GM23248 (cell line): ENCODE measurements around the gene TRAPPC3L. TPM values are rescaled to one million over a fixed set of nuclear protein-coding genes. Genes with fewer than 3 reads are reported as not detected.
"Not testable (repeated sequence)": the region's sequence is repeated elsewhere in the genome, so short reads cannot be mapped to it uniquely, and the experiment has no call there.

ENCODE experiments used
- DNase-seq: peaks from one replicate; pipeline ENCODE4 v3.0.0-alpha.2; 2015
- H2AFZ ChIP-seq: fragments of 200-600 bp; sonication (generic); 2 replicates; pipeline ENCODE4 v1.6.1; 2016; ENCODE audit warnings: antibody characterized with exemption
- H3F3A ChIP-seq: fragments of 200-600 bp; sonication (generic); 2 replicates; pipeline ENCODE4 v1.6.1; 2016; ENCODE audit warnings: mild to moderate bottlenecking, antibody characterized with exemption, mixed run types; ENCODE audit not compliant: insufficient read depth
- H3K27ac ChIP-seq: fragments of 200-600 bp; sonication (generic); 2 replicates; pipeline ENCODE4 v1.5.1; 2016; ENCODE audit warnings: mild to moderate bottlenecking
- H3K27me3 ChIP-seq: fragments of 200-600 bp; sonication (generic); replicated peaks from 2 replicates; pipeline ENCODE4 v1.6.1; 2016; ENCODE audit warnings: mild to moderate bottlenecking; ENCODE audit not compliant: insufficient read depth
- H3K36me3 ChIP-seq: fragments of 200-600 bp; sonication (generic); 2 replicates; pipeline ENCODE4 v1.6.1; 2016; ENCODE audit warnings: low read depth, mild to moderate bottlenecking
- H3K4me1 ChIP-seq: fragments of 200-600 bp; sonication (generic); 2 replicates; pipeline ENCODE4 v1.6.1; 2016; ENCODE audit warnings: mild to moderate bottlenecking; ENCODE audit not compliant: insufficient read depth
- H3K4me2 ChIP-seq: fragments of 200-600 bp; sonication (generic); one replicate; pipeline ENCODE4 v1.6.1; 2016; ENCODE audit warnings: mild to moderate bottlenecking; ENCODE audit not compliant: unreplicated experiment
- H3K4me3 ChIP-seq: fragments of 200-600 bp; sonication (generic); 2 replicates; pipeline ENCODE4 v1.5.1; 2016; ENCODE audit warnings: mild to moderate bottlenecking
- H3K79me2 ChIP-seq: fragments of 200-600 bp; sonication (generic); 2 replicates; pipeline ENCODE4 v1.6.1; 2016; ENCODE audit warnings: mild to moderate bottlenecking; ENCODE audit not compliant: insufficient read depth
- H3K9ac ChIP-seq: fragments of 200-600 bp; sonication (generic); 2 replicates; pipeline ENCODE4 v1.6.1; 2016; ENCODE audit warnings: mild to moderate bottlenecking
- H3K9me2 ChIP-seq: fragments of 200-600 bp; sonication (generic); 2 replicates; pipeline ENCODE4 v1.6.1; 2016; ENCODE audit warnings: mixed run types, mild to moderate bottlenecking, moderate library complexity; ENCODE audit not compliant: insufficient read depth
- H3K9me3 ChIP-seq: fragments of 200-600 bp; sonication (generic); one replicate; pipeline ENCODE4 v1.6.1; 2017; ENCODE audit warnings: low read depth
- H4K20me1 ChIP-seq: fragments of 200-600 bp; sonication (generic); 2 replicates; pipeline ENCODE4 v1.6.0; 2016; ENCODE audit not compliant: insufficient read depth
- EZH2 ChIP-seq: fragments of 200-600 bp; sonication (generic); IDR thresholded peaks from 2 replicates; pipeline ENCODE4 v1.6.1; 2018; ENCODE audit warnings: antibody characterized with exemption, mild to moderate bottlenecking; ENCODE audit not compliant: insufficient read depth, poor library complexity, severe bottlenecking
- EZH2phosphoT487 ChIP-seq: fragments of 200-600 bp; sonication (generic); IDR thresholded peaks from 2 replicates; pipeline ENCODE4 v1.6.1; 2018; ENCODE audit warnings: antibody characterized with exemption, moderate library complexity, mild to moderate bottlenecking, low read depth; ENCODE audit not compliant: insufficient read depth
- WGBS, 2 experiments: methylation state at CpG; one replicate each; pipeline ENCODE4 v1.1.6; 2015 to 2017; ENCODE audit warnings: low lambda C conversion rate in 2 of 2, low coverage in 1 of 2; ENCODE audit errors: missing lambda C conversion rate in 2 of 2; 5-methylcytosine and 5-hydroxymethylcytosine counted together
- in situ Hi-C: fragments of 300-500 bp; cut with MboI; formaldehyde crosslinking; loops from 2 replicates; pipeline ENCODE4 v1.15.0; 2020
- polyA plus RNA-seq: library from polyadenylated mRNA; unstranded; fragments of >200 nt; fragmentation: Nextera tagmentation; extraction: Ambion mirVana; gene quantifications from 2 replicates; pipeline ENCODE4 v1.2.1, GENCODE V29; 2016
- total RNA-seq: library from RNA; depleted of rRNA; stranded (reverse); fragments of >200 nt; shearing (Covaris generic); gene quantifications from 2 replicates; pipeline ENCODE4 v1.2.3, GENCODE V29; 2014

The TRAPPC3L gene
- total and polyA plus RNA-seq, 2 experiments from 2014 or later: not detected

GRCh38 chr6:116500969-116501433 lies 44.5 kb downstream of the TRAPPC3L start:
- Histone ChIP-seq H3K9ac (no peak overlapping the region), H3K4me3 (no peak overlapping the region), H3K9me2 (no peaks in the 10 kb centered on the region), H3K27me3 (no peaks in the 10 kb centered on the region), H3K79me2 (no peaks in the 10 kb centered on the region), H3K36me3 (no peaks in the 10 kb centered on the region), H3K27ac (no peak overlapping the region), H3F3A (no peaks in the 10 kb centered on the region), H3K4me2 (no peak overlapping the region), H3K9me3 (no peaks in the 10 kb centered on the region), H3K4me1 (no peaks in the 10 kb centered on the region), H2AFZ (no peak overlapping the region; the same call in 1 of the 2 replicates), H4K20me1 (no peaks in the 10 kb centered on the region)
- no peak for TF ChIP-seq EZH2phosphoT487
- TF ChIP-seq EZH2: no peak
- peak; percentile 2 for DNase-seq
- in situ Hi-C loops: no loop called here
- WGBS, 2 experiments: 56 to 63% methylated on average over 9 of the region's 9 CpGs

GRCh38 chr6:116497113-116497676 lies 48.3 kb downstream of the TRAPPC3L start:
- in situ Hi-C loops: no loop called here
- DNase-seq: no peak
- no peak overlapping the region for H3K4me2 ChIP-seq
- TF ChIP-seq EZH2: no peak
- TF ChIP-seq EZH2phosphoT487: no peak
- H3F3A ChIP-seq: no peaks in the 10 kb centered on the region
- H3K36me3 ChIP-seq: no peaks in the 10 kb centered on the region
- no peak overlapping the region for H3K27ac ChIP-seq
- H3K9ac ChIP-seq: no peak overlapping the region
- no peaks in the 10 kb centered on the region for H3K4me1 ChIP-seq
- no peaks in the 10 kb centered on the region for H4K20me1 ChIP-seq
- WGBS, 2 experiments: 45 to 47% methylated on average over 3 of the region's 3 CpGs
- no peak overlapping the region for H2AFZ ChIP-seq
- H3K79me2 ChIP-seq: no peaks in the 10 kb centered on the region
- H3K9me3 ChIP-seq: no peaks in the 10 kb centered on the region
- H3K4me3 ChIP-seq: no peak overlapping the region
- no peaks in the 10 kb centered on the region for H3K27me3 ChIP-seq
- H3K9me2 ChIP-seq: no peaks in the 10 kb centered on the region

- H3F3A ChIP-seq, H3K4me2 ChIP-seq, H3K9me3 ChIP-seq, H4K20me1 ChIP-seq, H3K4me3 ChIP-seq, in situ Hi-C loops, H3K27me3 ChIP-seq, H3K27ac ChIP-seq, H3K79me2 ChIP-seq, DNase-seq, H3K36me3 ChIP-seq, H3K4me1 ChIP-seq, H3K9ac ChIP-seq, H3K9me2 ChIP-seq, H2AFZ ChIP-seq: not testable (repeated sequence)
- WGBS, 2 experiments: 86 to 88% methylated on average over 1 of the region's 1 CpG
These were observed 50.3 kb downstream of the TRAPPC3L start for GRCh38 chr6:116495161-116495560.

GRCh38 chr6:116492331-116493067 lies 53.0 kb downstream of the TRAPPC3L start:
- no peak for DNase-seq
- no peaks in the 10 kb centered on the region for H3K79me2 ChIP-seq
- H2AFZ ChIP-seq: no peak overlapping the region
- TF ChIP-seq EZH2 (no peak), EZH2phosphoT487 (no peak)
- no peaks in the 10 kb centered on the region for H3K27me3 ChIP-seq
- no peaks in the 10 kb centered on the region for H3K36me3 ChIP-seq
- no peaks in the 10 kb centered on the region for H3K4me1 ChIP-seq
- no peaks in the 10 kb centered on the region for H3F3A ChIP-seq
- in situ Hi-C loops: no loop called here
- H3K4me2 ChIP-seq: no peak overlapping the region
- no peaks in the 10 kb centered on the region for H4K20me1 ChIP-seq
- H3K4me3 ChIP-seq: no peak overlapping the region
- no peak overlapping the region for H3K27ac ChIP-seq
- no peaks in the 10 kb centered on the region for H3K9me2 ChIP-seq
- H3K9ac ChIP-seq: no peak overlapping the region
- 74% methylated on average over 6 of the region's 6 CpGs for WGBS, 2 experiments
- no peaks in the 10 kb centered on the region for H3K9me3 ChIP-seq
